Heart left ventricle (tissue), 16 donors: ENCODE results near the gene SQOR. TPM values are rescaled to one million over a fixed set of nuclear protein-coding genes. Genes with fewer than 3 reads are reported as not detected.
"Not testable (repeated sequence)": the region's sequence is repeated elsewhere in the genome, so short reads cannot be mapped to it uniquely, and the experiment has no call there.

Experiments used
- ATAC-seq, 4 donors: fragments of 200-7000 bp; cut with Tn5 transposase; one replicate each; pipeline ENCODE4 v1.9.1; 2020 to 2022; ENCODE audit warnings: moderate library complexity in 4 of 4, mild to moderate bottlenecking in 3 of 4, moderate number of reproducible peaks in 1 of 4
- DNase-seq, 5 donors: peaks; one replicate each; pipeline ENCODE4 v3.0.0-alpha.2; 2020
- H3K27ac ChIP-seq, 12 donors: fragments of 200-600 bp; sonication (generic) in 4 of 12; one replicate each; pipeline versions ENCODE4 v1.5.0 to v1.8.0; 2016 to 2022; ENCODE audit warnings: mild to moderate bottlenecking in 2 of 12
- H3K27me3 ChIP-seq, 9 donors: fragments of 200-600 bp; sonication (generic) in 2 of 9; one replicate each; pipeline versions ENCODE4 v1.5.1 to v1.8.0; 2016 to 2022; ENCODE audit warnings: mild to moderate bottlenecking in 3 of 9
- H3K36me3 ChIP-seq, 9 donors: fragments of 200-600 bp; sonication (generic) in 2 of 9; one replicate each; pipeline versions ENCODE4 v1.5.0 to v1.8.0; 2018 to 2022; ENCODE audit warnings: mild to moderate bottlenecking in 2 of 9
- H3K4me1 ChIP-seq, 12 donors: fragments of 200-600 bp; sonication (generic) in 4 of 12; one replicate each; pipeline versions ENCODE4 v1.5.0 to v1.8.0; 2016 to 2022; ENCODE audit warnings: mild to moderate bottlenecking in 3 of 12
- H3K4me3 ChIP-seq, 12 donors: fragments of 200-600 bp; sonication (generic) in 4 of 12; one replicate each; pipeline versions ENCODE4 v1.5.0 to v1.8.0; 2017 to 2022; ENCODE audit warnings: mild to moderate bottlenecking in 9 of 12, moderate library complexity in 4 of 12
- H3K9me3 ChIP-seq, 12 donors: fragments of 200-600 bp; sonication (generic) in 4 of 12; one replicate each; pipeline versions ENCODE4 v1.5.0 to v1.8.0; 2016 to 2022; ENCODE audit warnings: mild to moderate bottlenecking in 1 of 12
- POLR2A ChIP-seq, 2 donors: fragments of 450-650 bp; IDR thresholded peaks; one replicate each; pipeline ENCODE4 v1.6.1; 2017; ENCODE audit warnings: antibody characterized with exemption in 2 of 2, mild to moderate bottlenecking in 2 of 2, moderate library complexity in 2 of 2
- WGBS, 4 donors: extraction: QIAGEN DNeasy Blood & Tissue Kit in 2 of 4; methylation state at CpG; one replicate each; pipeline versions ENCODE4 v1.1.5 to v1.1.7; 2013 to 2018; 5-methylcytosine and 5-hydroxymethylcytosine counted together
- intact Hi-C, 10 donors: fragments of 100-400 bp; cut with DNase I; formaldehyde crosslinking; loops; one replicate each; pipeline versions ENCODE4 v1.11.1 to v1.14.2; 2022
- polyA plus RNA-seq, 2 donors: library from polyadenylated mRNA; stranded (reverse); fragments of 200-250 nt; gene quantifications; one replicate each; pipeline ENCODE4 v1.2.3, GENCODE V29; 2013
- total RNA-seq, 9 donors: library from RNA; depleted of rRNA in 2 of 9; stranded (reverse); fragments of >200 nt in 2 of 9; fragmentation: NEBNext Ultra II Directional in 3 of 9; extraction: Animal tissue kit (Norgen Biotek cat#: 25700) in 3 of 9; gene quantifications; one replicate each; pipeline versions ENCODE4 v1.1.0 to v1.2.4, GENCODE V29; 2016 to 2023
- TF ChIP-seq, protein P1 (sequence below), 12 donors: fragments of 200-600 bp; sonication (generic) in 4 of 12; IDR thresholded peaks; one replicate each; pipeline versions ENCODE4 v1.5.0 to v1.8.0; 2018 to 2022; ENCODE audit warnings: antibody characterized with exemption in 12 of 12, mild to moderate bottlenecking in 5 of 12
- donor health status: ischemic (EF 13 %, LVEDD 7.1; RV severe dilation, severe dysfunction).
- donor health status: healthy with polysubstance abuse.
- donor health status: DM: no; HTN: yes; CAD: no.
- donor health status: DM: no; HTN: no; CAD: no.
- donor health status: ischemic (EF 25% LVEDD 6.9; RV normal size, moderate dysfunction).
- donor health status: ischemic (EF 25% LVEDD 5.7; RV mildly dilated, moderate dysfunction).
- donor health status: healthy.
- donor health status: DM: yes; HTN: yes; CAD: no.
- donor health status: ischemic (EF 35%, LVEDD 5.7; RV mildly dilated, moderate dysfunction).
- donor health status: nonischemic (EF 11% LVEDD 7.7; RV severe dilation, severe dysfunction).
- donor health status: DM: yes; HTN: yes; CAD: no.
- donor health status: PGD.
- donor health status: ischemic (EF 29% LVEDD 5.4; RV normal size, mild dysfunction).
- donor health status: nonischemic (EF 23%, LVEDD 6.1; RV moderate dilation, normal function).

Gene SQOR
- total and polyA plus RNA-seq, 11 donors = 9.5 to 60.9 (median 17.5) TPM

DNA sequence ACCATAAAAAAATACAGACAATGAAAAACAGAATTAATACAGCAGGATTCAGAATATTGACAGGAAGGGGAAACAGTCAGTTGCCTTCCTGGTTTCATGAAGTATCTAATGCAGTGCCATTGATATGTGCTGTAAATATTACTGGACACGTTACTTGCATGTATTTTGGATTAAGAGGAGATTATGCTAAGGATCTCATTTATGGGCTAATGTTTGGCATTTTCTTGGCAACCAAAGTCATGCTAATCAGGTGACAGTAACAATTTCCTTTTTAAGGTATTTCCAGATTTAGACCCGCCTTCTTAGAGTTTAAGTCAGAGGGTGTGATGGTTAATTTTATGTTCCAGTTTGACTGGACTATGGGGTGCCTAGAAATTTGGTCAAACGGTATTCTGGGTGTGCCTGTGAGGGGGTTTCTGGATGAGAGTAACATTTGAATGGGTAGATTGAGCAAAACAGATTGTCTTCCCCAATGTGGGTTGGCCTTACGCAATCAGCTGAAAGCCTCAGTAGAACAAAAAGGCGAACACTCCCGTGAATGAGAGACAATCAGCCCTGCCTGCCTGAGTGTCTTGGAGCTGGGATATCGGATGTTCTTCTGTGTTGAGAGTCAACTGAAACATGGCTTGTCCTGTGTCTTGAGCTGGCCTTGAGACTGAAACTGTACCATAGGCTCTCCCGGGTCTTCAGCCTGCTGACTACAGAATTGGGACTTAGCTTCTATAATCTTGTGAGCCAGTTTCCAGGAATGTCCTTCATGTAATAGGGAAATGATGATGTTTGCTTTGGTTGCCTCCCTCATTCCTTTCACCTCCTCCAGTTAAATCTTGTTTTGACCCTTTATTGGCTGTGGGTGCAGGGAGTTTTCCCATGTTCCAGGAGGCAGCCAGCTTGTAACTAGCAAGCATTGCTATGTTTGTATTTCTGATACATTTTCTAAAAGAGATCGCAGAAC lies 10.5 kb downstream of the SQOR start:
- Histone ChIP-seq H3K27ac (peak overlapping the region in 4 of 12 donors; percentile 4 to 77 (median 34)), H3K4me1 (peaks cover 0 to 92% (median 30%) of the 10 kb centered on the region in 12 donors)
- TF ChIP-seq POLR2A (IDR thresholded peaks at IDR 0.05) = no peak
- TF ChIP-seq, protein P1, sequence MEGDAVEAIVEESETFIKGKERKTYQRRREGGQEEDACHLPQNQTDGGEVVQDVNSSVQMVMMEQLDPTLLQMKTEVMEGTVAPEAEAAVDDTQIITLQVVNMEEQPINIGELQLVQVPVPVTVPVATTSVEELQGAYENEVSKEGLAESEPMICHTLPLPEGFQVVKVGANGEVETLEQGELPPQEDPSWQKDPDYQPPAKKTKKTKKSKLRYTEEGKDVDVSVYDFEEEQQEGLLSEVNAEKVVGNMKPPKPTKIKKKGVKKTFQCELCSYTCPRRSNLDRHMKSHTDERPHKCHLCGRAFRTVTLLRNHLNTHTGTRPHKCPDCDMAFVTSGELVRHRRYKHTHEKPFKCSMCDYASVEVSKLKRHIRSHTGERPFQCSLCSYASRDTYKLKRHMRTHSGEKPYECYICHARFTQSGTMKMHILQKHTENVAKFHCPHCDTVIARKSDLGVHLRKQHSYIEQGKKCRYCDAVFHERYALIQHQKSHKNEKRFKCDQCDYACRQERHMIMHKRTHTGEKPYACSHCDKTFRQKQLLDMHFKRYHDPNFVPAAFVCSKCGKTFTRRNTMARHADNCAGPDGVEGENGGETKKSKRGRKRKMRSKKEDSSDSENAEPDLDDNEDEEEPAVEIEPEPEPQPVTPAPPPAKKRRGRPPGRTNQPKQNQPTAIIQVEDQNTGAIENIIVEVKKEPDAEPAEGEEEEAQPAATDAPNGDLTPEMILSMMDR (IDR thresholded peaks at IDR 0.05) = no peak

DNA sequence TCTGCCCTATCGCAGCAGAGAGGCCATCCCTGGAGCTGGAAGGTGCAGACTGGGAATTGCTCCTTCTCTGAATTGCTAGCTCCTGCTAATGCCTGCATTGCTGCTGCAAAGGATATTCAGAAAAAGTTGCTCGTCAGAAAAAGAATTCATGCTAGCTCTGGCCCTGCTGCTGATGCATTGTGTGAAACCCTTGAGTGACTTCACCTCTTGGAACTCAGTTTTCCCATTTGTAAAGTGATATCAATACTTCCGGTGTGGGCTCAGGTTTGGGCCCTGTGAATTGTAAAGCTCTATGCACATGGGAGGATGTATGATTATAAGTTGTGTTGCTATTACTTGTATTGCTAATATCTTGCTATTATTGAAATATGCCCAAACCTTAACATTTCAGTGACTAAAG lies 11.4 kb downstream of the SQOR start:
- intact Hi-C loops = no loop called here
- no peak overlapping the region for H3K4me3 ChIP-seq
- H3K4me1 ChIP-seq = peaks cover 0 to 83% (median 28%) of the 10 kb centered on the region in 12 donors
- H3K27ac ChIP-seq = peak overlapping the region in 2 of 12 donors; percentile 28 to 77
- WGBS, 4 donors = 58 to 79% (median 70%) methylated on average over 3 of the region's 3 CpGs
- no peaks in the 10 kb centered on the region for H3K9me3 ChIP-seq
- no peak for ATAC-seq
- DNase-seq = no peak
- TF ChIP-seq, protein P1 (IDR thresholded peaks at IDR 0.05) = no peak
- no peak for TF ChIP-seq POLR2A (IDR thresholded peaks at IDR 0.05)
- no peaks in the 10 kb centered on the region for H3K36me3 ChIP-seq
- H3K27me3 ChIP-seq = no peaks in the 10 kb centered on the region

More for the DNA sequence above, 10.5 kb downstream of the SQOR start:
- Histone ChIP-seq H3K4me3 (no peak overlapping the region), H3K36me3 (no peaks in the 10 kb centered on the region), H3K27me3 (no peaks in the 10 kb centered on the region), H3K9me3 (no peaks in the 10 kb centered on the region)
- ATAC-seq (peak in 3 of 4 donors; percentile 12 to 48 (median 18)), DNase-seq (no peak)
- intact Hi-C loops = no loop called here
- WGBS, 4 donors = 83 to 86% (median 85%) methylated on average over 9 of the region's 9 CpGs

DNA sequence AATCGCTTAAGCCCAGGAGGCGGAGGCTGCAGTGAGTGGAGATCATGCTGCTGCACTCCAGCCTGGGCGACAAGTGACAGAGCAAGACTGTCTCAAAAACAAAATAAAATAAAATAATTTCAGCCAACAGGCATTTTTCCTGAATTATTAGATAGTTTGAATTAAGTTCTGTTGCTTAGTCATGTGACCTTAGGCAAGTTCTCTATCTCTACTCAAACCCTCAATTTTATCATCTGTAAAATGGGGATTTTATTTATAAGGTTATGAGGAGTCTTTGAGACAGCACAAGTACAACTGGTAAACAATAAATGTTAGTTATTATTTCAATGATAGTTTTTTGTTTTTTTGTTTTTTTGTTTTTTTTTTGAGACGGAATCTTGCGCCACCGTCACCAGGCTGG lies 13.0 kb downstream of the SQOR start:
- intact Hi-C loops = no loop called here
- peaks cover 0 to 70% (median 16%) of the 10 kb centered on the region in 12 donors for H3K4me1 ChIP-seq
- ATAC-seq = no peak
- 95 to 99% (median 98%) methylated on average over 6 of the region's 6 CpGs for WGBS, 4 donors
- no peak overlapping the region for H3K27ac ChIP-seq
- H3K9me3 ChIP-seq = no peaks in the 10 kb centered on the region
- no peak for DNase-seq
- H3K27me3 ChIP-seq = no peaks in the 10 kb centered on the region
- TF ChIP-seq, protein P1 (IDR thresholded peaks at IDR 0.05) = no peak
- TF ChIP-seq POLR2A (IDR thresholded peaks at IDR 0.05) = no peak
- no peaks in the 10 kb centered on the region for H3K36me3 ChIP-seq
- H3K4me3 ChIP-seq = no peak overlapping the region

DNA sequence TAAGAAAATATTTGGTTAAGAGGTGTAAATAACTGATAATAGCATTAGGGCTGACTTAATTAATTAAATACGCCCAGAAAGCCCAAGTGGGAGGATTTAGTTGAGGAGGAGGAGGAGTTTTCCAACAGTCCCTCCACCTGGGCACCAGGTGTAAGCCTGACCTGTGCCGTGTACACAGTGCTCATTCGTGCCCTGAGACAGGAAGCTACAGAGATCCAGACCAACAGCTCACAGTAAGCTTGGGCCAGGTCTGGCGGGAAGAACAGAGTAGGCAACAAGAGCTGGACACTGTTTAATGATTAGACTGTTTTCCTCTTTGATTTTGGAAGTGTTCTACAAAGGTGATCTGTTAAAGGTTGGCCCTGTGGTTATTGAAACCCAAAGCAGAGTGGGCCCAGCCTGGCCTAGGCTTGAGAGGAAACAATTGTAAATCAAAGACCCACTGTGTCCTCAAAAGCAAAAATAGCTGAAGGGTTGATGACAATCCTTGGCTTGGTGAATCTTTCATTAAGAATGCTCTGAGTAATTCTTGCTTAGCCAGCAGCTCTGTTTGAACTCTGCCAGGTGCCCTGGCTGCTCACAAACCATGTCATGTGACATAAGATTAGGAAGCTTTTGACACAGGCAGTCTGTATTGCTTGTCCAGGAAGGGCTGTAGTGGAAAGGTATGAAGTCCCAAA lies 13.8 kb downstream of the SQOR start:
- no peak for DNase-seq
- Histone ChIP-seq H3K27ac (no peak overlapping the region), H3K9me3 (no peaks in the 10 kb centered on the region), H3K4me3 (no peak overlapping the region), H3K27me3 (no peaks in the 10 kb centered on the region), H3K36me3 (no peaks in the 10 kb centered on the region), H3K4me1 (peaks cover 0 to 70% (median 15%) of the 10 kb centered on the region in 12 donors)
- ATAC-seq = peak in 3 of 4 donors; percentile 69 to 78 (median 70)
- 91 to 92% (median 92%) methylated on average over 4 of the region's 4 CpGs for WGBS, 4 donors
- intact Hi-C loops = no loop called here
- TF ChIP-seq POLR2A (IDR thresholded peaks at IDR 0.05) = no peak
- TF ChIP-seq, protein P1 (IDR thresholded peaks at IDR 0.05) = no peak

DNA sequence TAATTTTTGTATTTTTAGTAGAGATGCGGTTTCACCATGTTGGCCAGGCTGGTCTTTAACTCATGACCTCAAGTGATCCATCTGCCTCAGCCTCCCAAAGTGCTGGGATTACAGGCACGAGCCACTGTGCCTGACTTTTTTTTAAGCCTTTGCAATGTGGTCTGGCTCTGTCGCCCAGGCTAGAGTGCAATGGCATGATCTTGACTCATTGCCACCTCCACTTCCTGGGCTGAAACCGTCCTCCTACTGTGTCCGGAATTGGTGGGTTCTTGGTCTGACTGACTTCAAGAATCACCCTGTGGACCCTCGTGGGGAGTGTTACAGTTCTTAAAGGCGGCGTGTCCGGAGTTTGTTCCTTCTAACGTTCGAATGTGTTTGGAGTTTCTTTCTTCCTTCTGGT lies 15.2 kb downstream of the SQOR start:
- DNase-seq, H3K9me3 ChIP-seq, H3K27ac ChIP-seq, intact Hi-C loops, H3K4me3 ChIP-seq, H3K36me3 ChIP-seq, ATAC-seq, H3K27me3 ChIP-seq: not testable (repeated sequence)
- peaks cover 0 to 70% (median 14%) of the 10 kb centered on the region in 12 donors for H3K4me1 ChIP-seq
- 71 to 87% (median 83%) methylated on average over 10 to 11 of the region's 11 CpGs for WGBS, 4 donors
